K562 (cell line): ENCODE results near the gene NPAS2. TPM values are rescaled to one million over a fixed set of nuclear protein-coding genes. Genes with fewer than 3 reads are reported as not detected.

Experiments
- NR2C1 ChIP-seq, 2 experiments: fragments of 450-650 bp; IDR thresholded peaks; 2 replicates each; pipeline ENCODE4 v1.6.1; 2017; ENCODE audit warnings: mild to moderate bottlenecking in 2 of 2, antibody characterized with exemption in 1 of 2, inconsistent platforms in 1 of 2, missing compliant biosample characterization in 1 of 2, missing genetic modification characterization in 1 of 2
- RBM34 ChIP-seq: fragments of 200-400 bp; formaldehyde crosslinking; IDR thresholded peaks from 2 replicates; pipeline ENCODE4 v1.6.1; 2018; ENCODE audit warnings: low read length, borderline replicate concordance; ENCODE audit not compliant: insufficient read depth
- SUPT5H ChIP-seq: fragments of 450-650 bp; IDR thresholded peaks from 2 replicates; pipeline ENCODE4 v1.6.1; 2016
- TFAM ChIP-seq: fragments of 250-450 bp; sonication (Bioruptor Pico); conservative IDR thresholded peaks from 2 replicates; pipeline ENCODE4 v1.5.0; 2021; ENCODE audit warnings: mild to moderate bottlenecking, moderate library complexity
- VEZF1 ChIP-seq: fragments of 200-800 bp; sonication (Bioruptor generic); IDR thresholded peaks from 2 replicates; pipeline ENCODE4 v1.6.1; 2017; ENCODE audit warnings: missing genetic modification characterization, missing compliant biosample characterization
- ZBTB1 ChIP-seq: sonication (generic); formaldehyde crosslinking; IDR thresholded peaks from 2 replicates; pipeline ENCODE4 v1.8.1; 2023; ENCODE audit warnings: missing genetic modification reagents, low read depth, mild to moderate bottlenecking, borderline replicate concordance
- ZNF586 ChIP-seq: fragments of 450-650 bp; formaldehyde crosslinking; conservative IDR thresholded peaks from 2 replicates; pipeline ENCODE4 v1.4.0; 2020; ENCODE audit warnings: mild to moderate bottlenecking, moderate library complexity
- polyA plus RNA-seq, 8 experiments: library from polyadenylated mRNA; depleted of rRNA in 4 of 8; stranded (reverse) in 5 of 8; unstranded in 3 of 8; fragments of >200 nt; fragmentation: Nextera tagmentation in 2 of 8; fragmentation: Illumina TruSeq in 1 of 8; extraction: Ambion mirVana in 2 of 8; extraction: Trizol in 1 of 8; gene quantifications; 2 replicates each; pipeline versions ENCODE4 v1.2.1 to v1.2.3, GENCODE V29; 2011 to 2014; ENCODE audit warnings: inconsistent platforms in 1 of 8, missing spikeins in 1 of 8
- total RNA-seq, 7 experiments: library from RNA; depleted of rRNA in 6 of 7; stranded (reverse); fragments of >200 nt in 6 of 7; fragmentation: Illumina TruSeq in 2 of 7; extraction: Trizol in 2 of 7; gene quantifications; 2 replicates each; pipeline versions ENCODE4 v1.2.1 to v1.2.3, GENCODE V29; 2011 to 2021; ENCODE audit warnings: low replicate concordance in 1 of 7
- TF ChIP-seq, protein P1 (sequence below): sonication (generic); IDR thresholded peaks from 2 replicates; pipeline ENCODE4 v1.6.1; 2016
- TF ChIP-seq, protein P2 (sequence below), 2 experiments: fragments of 450-650 bp in 1 of 2; sonication (generic) in 1 of 2; formaldehyde crosslinking in 1 of 2; IDR thresholded peaks in 1 of 2; conservative IDR thresholded peaks in 1 of 2; 2 replicates each; pipeline versions ENCODE4 v1.6.1 to v1.8.1; 2016 to 2023; ENCODE audit warnings: mild to moderate bottlenecking in 2 of 2, moderate library complexity in 2 of 2, inconsistent platforms in 1 of 2, missing genetic modification reagents in 1 of 2

The NPAS2 gene
- total and polyA plus RNA-seq, 9 of the 15 experiments (the other 6 are each of a cell fraction or from before 2014, with no cell fraction given): 0.06 to 0.29 (median 0.07) TPM; not detected in 5

- TF ChIP-seq NR2C1 (IDR thresholded peaks at IDR 0.05) (no peak), NR2C1 (tag; IDR thresholded peaks at IDR 0.05) (no peak), ZBTB1 (CRISPR knock-in tag) (no peak), SUPT5H (no peak), VEZF1 (CRISPR knock-in tag) (0 out of 2 replicates have a peak, but pooled peaks have one; percentile 11), ZNF586 (CRISPR knock-in tag) (no peak), TFAM (CRISPR knock-in tag) (no peak), RBM34 (no peak)
- TF ChIP-seq, protein P1, sequence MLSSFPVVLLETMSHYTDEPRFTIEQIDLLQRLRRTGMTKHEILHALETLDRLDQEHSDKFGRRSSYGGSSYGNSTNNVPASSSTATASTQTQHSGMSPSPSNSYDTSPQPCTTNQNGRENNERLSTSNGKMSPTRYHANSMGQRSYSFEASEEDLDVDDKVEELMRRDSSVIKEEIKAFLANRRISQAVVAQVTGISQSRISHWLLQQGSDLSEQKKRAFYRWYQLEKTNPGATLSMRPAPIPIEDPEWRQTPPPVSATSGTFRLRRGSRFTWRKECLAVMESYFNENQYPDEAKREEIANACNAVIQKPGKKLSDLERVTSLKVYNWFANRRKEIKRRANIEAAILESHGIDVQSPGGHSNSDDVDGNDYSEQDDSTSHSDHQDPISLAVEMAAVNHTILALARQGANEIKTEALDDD: no peak
- TF ChIP-seq, protein P2, sequence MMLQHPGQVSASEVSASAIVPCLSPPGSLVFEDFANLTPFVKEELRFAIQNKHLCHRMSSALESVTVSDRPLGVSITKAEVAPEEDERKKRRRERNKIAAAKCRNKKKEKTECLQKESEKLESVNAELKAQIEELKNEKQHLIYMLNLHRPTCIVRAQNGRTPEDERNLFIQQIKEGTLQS (IDR thresholded peaks at IDR 0.05): 0 out of 2 replicates have a peak, but pooled peaks have one; percentile 4
- TF ChIP-seq, protein P2 (CRISPR knock-in tag; conservative IDR thresholded peaks at IDR 0.05): no peak
These were observed 74.3 kb downstream of the NPAS2 start (continued) for GRCh38 chr2:100894105-100894795.
